Measurements from ENCODE around the gene S100PBP.

DNA sequence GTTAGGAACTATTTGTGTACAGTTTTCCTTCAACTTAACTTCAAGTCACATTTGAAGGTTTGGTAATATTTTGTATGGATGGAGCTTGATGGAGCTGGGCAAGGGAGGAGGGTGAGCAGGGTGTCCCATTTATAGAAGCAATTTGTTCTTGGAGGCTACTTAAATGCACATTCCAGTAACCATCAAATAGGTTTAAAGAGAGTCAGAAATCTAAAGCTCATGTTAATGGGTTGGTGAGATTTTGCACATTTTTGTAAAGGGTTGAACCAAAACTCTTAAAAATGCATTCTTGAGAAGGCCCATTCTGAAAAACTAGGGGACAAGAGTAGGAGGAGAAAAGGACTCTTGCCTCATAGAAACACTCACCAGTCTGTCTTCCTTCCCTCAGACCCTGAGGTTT, 43.1 kb downstream of the S100PBP start:
- TF ChIP-seq, protein P1, sequence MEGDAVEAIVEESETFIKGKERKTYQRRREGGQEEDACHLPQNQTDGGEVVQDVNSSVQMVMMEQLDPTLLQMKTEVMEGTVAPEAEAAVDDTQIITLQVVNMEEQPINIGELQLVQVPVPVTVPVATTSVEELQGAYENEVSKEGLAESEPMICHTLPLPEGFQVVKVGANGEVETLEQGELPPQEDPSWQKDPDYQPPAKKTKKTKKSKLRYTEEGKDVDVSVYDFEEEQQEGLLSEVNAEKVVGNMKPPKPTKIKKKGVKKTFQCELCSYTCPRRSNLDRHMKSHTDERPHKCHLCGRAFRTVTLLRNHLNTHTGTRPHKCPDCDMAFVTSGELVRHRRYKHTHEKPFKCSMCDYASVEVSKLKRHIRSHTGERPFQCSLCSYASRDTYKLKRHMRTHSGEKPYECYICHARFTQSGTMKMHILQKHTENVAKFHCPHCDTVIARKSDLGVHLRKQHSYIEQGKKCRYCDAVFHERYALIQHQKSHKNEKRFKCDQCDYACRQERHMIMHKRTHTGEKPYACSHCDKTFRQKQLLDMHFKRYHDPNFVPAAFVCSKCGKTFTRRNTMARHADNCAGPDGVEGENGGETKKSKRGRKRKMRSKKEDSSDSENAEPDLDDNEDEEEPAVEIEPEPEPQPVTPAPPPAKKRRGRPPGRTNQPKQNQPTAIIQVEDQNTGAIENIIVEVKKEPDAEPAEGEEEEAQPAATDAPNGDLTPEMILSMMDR (IDR thresholded peaks at IDR 0.05; ENCODE audit: extremely low read depth in 1 of 2, insufficient read depth in 1 of 2, low read depth in 1 of 2, low read length in 2 of 2) = no peak
- TF ChIP-seq POLR2A (IDR thresholded peaks at IDR 0.05; ENCODE audit: low read depth, low read length) (no peak), POLR2AphosphoS5 (IDR thresholded peaks at IDR 0.05; ENCODE audit: insufficient read depth, low read depth, low read length) (no peak), MYC (IDR thresholded peaks at IDR 0.05; ENCODE audit: low read depth, low read length) (no peak)
- TF ChIP-seq, protein P2, sequence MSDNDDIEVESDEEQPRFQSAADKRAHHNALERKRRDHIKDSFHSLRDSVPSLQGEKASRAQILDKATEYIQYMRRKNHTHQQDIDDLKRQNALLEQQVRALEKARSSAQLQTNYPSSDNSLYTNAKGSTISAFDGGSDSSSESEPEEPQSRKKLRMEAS (IDR thresholded peaks at IDR 0.05; ENCODE audit: insufficient read depth, insufficient read length) = no peak
